PFSK-1 (cell line): ENCODE measurements around the gene PRSS57.

Experiments used
- POLR2AphosphoS5 ChIP-seq: IDR thresholded peaks from 2 replicates; pipeline ENCODE4 v1.6.1; 2012; ENCODE audit warnings: low read depth, mild to moderate bottlenecking, control low read depth, low read length, moderate library complexity
- SIN3A ChIP-seq: IDR thresholded peaks from 2 replicates; pipeline ENCODE4 v1.6.1; 2012; ENCODE audit warnings: mild to moderate bottlenecking, low read length, moderate library complexity, borderline replicate concordance; ENCODE audit not compliant: insufficient read depth
- TAF1 ChIP-seq: IDR thresholded peaks from 2 replicates; pipeline ENCODE4 v1.6.1; 2012; ENCODE audit warnings: low read length, control low read depth, borderline replicate concordance; ENCODE audit not compliant: insufficient read depth
- TF ChIP-seq, protein P1 (sequence below), 2 experiments: IDR thresholded peaks; 2 replicates each; pipeline versions ENCODE4 v1.6.1 to v1.8.0; 2011 to 2012; ENCODE audit warnings: low read depth in 2 of 2, low read length in 2 of 2, control low read depth in 1 of 2, inconsistent platforms in 1 of 2, mild to moderate bottlenecking in 1 of 2, moderate library complexity in 1 of 2; ENCODE audit not compliant: insufficient read depth in 1 of 2

DNA sequence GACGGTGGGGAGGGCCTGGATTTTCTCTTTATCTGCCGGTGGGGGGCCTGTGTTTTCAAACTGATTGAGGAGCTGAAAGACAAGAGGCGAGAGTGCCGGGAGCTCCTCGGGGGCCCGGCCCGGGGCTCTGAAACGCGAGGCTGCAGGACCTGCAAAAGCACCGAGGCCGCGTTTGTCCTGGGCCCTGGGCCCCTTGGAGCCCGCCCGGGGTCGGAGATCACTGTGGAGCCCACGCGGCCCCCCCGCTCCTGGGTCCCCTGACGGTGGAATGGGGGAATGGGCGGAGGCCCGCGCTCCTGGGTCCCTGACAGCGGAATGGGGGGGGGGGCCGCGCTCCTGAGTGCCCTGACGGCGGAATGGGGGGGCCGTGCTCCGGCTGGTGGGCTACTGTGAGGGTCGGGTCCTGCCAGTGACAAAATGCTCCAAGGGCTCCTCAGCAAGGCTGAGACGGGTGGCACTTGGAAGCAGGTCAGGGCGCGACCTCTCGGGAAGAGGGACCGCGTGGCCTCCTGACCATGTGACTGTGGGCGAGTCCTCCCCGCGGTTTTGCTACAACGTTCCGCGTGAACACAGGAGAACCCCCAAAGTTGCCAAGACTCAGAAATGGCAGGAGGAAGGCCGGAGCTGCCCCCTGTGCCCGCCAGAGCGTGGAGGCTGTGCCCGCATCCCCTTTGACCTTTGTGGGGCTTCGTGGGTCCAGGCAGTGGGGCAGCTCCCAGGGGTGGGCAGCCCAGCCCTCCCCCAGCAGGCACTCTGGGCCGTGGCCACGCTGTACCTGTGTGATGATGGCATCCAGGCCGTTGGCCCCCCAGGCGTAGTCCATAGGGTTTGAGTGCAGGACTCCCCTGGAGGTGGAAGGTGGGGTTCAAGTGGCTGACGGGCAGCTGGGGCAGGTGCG is 46.1 kb downstream of the PRSS57 start:
- TF ChIP-seq, protein P1, sequence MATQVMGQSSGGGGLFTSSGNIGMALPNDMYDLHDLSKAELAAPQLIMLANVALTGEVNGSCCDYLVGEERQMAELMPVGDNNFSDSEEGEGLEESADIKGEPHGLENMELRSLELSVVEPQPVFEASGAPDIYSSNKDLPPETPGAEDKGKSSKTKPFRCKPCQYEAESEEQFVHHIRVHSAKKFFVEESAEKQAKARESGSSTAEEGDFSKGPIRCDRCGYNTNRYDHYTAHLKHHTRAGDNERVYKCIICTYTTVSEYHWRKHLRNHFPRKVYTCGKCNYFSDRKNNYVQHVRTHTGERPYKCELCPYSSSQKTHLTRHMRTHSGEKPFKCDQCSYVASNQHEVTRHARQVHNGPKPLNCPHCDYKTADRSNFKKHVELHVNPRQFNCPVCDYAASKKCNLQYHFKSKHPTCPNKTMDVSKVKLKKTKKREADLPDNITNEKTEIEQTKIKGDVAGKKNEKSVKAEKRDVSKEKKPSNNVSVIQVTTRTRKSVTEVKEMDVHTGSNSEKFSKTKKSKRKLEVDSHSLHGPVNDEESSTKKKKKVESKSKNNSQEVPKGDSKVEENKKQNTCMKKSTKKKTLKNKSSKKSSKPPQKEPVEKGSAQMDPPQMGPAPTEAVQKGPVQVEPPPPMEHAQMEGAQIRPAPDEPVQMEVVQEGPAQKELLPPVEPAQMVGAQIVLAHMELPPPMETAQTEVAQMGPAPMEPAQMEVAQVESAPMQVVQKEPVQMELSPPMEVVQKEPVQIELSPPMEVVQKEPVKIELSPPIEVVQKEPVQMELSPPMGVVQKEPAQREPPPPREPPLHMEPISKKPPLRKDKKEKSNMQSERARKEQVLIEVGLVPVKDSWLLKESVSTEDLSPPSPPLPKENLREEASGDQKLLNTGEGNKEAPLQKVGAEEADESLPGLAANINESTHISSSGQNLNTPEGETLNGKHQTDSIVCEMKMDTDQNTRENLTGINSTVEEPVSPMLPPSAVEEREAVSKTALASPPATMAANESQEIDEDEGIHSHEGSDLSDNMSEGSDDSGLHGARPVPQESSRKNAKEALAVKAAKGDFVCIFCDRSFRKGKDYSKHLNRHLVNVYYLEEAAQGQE (IDR thresholded peaks at IDR 0.05; ENCODE audit: insufficient read depth in 1 of 2, low read depth in 2 of 2, low read length in 2 of 2) = no peak
- TF ChIP-seq POLR2AphosphoS5 (no peak), SIN3A (no peak), TAF1 (no peak)
